ENCODE measurements around the gene HERC4. TPM values are rescaled to one million over a fixed set of nuclear protein-coding genes. Genes with fewer than 3 reads are reported as not detected.

Gene HERC4
- total and polyA plus RNA-seq, 2 donors (not counting 3 experiments of a cell fraction or from before 2014, with no cell fraction given) = 10.6 to 73.7 TPM

- dilution Hi-C loops (cut with MboI; ENCODE audit: extremely low pct_ligation_motif_present, low sequenced_read_pairs) = no loop called here
- H3K9me1 ChIP-seq (replicated peaks; ENCODE audit: control insufficient read depth, extremely low read depth, insufficient read depth, low read length) = no peaks in the 10 kb centered on the region
- no peaks in the 10 kb centered on the region for H3K4me1 ChIP-seq (ENCODE audit: control insufficient read depth, extremely low read depth, insufficient read depth, low read length)
- POLR2A ChIA-PET = no interaction called here
- no peak overlapping the region for H2AFZ ChIP-seq (ENCODE audit: low read depth, low read length)
- intact Hi-C loops (cut with micrococcal nuclease) = no loop called here
- no peak for FAIRE-seq
- no peak overlapping the region for H3K9ac ChIP-seq (replicated peaks; ENCODE audit: extremely low read depth, insufficient read depth, low read length)
- H3K79me2 ChIP-seq (ENCODE audit: control insufficient read depth, insufficient read depth, low read length) = no peaks in the 10 kb centered on the region
- no peaks in the 10 kb centered on the region for H3K9me3 ChIP-seq (replicated peaks; ENCODE audit: control insufficient read depth, insufficient read depth, low read length)
- CTCF ChIA-PET = interaction anchor here (2.0 kb wide), 1 partner anchor 20 kb away, joined by 7 read pairs; no protein-coding TSS in a partner anchor
- TF ChIP-seq GATA2 (IDR thresholded peaks at IDR 0.05; ENCODE audit: insufficient read depth, insufficient read length, low read depth, low read length) (no peak), FOS (IDR thresholded peaks at IDR 0.05; ENCODE audit: borderline replicate concordance, insufficient read depth, low read length) (no peak), MYC (IDR thresholded peaks at IDR 0.05; ENCODE audit: low read depth, low read length) (no peak), JUN (IDR thresholded peaks at IDR 0.05; ENCODE audit: borderline replicate concordance, insufficient read depth, insufficient read length, low read depth) (no peak), POLR2A (IDR thresholded peaks at IDR 0.05; ENCODE audit: low read depth, low read length) (no peak), POLR2AphosphoS5 (IDR thresholded peaks at IDR 0.05; ENCODE audit: insufficient read depth, low read depth, low read length) (no peak), EZH2 (IDR thresholded peaks at IDR 0.05; ENCODE audit: borderline replicate concordance, low read depth, low read length, severe bottlenecking) (no peak), CTCF (IDR thresholded peaks at IDR 0.05; ENCODE audit: extremely low read depth in 1 of 2, insufficient read depth in 1 of 2, low read depth in 1 of 2, low read length in 2 of 2) (no peak), MAX (IDR thresholded peaks at IDR 0.05; ENCODE audit: insufficient read depth, insufficient read length) (no peak)
- no TSS peak for BruUV-seq (replicated peaks)
- no peak overlapping the region for H3K27ac ChIP-seq (ENCODE audit: insufficient read depth, low read depth, low read length)
- H3K27me3 ChIP-seq (ENCODE audit: control insufficient read depth in 2 of 2, insufficient read depth in 2 of 2, low read length in 2 of 2) = peaks cover 0 to 2% of the 10 kb centered on the region in 2 experiments
- H3K4me2 ChIP-seq (ENCODE audit: insufficient read depth, low read length) = no peak overlapping the region
- H3K36me3 ChIP-seq (ENCODE audit: control insufficient read depth in 2 of 2, extremely low read depth in 1 of 2, insufficient read depth in 2 of 2, low read length in 2 of 2) = no peaks in the 10 kb centered on the region
- no peaks in the 10 kb centered on the region for H4K20me1 ChIP-seq (replicated peaks; ENCODE audit: control insufficient read depth, extremely low read depth, insufficient read depth, low read length)
- no peak for DNase-seq (ENCODE audit: low read depth, low spot score)
- no peak overlapping the region for H3K4me3 ChIP-seq (replicated peaks in 1 of 3; ENCODE audit: insufficient read depth in 1 of 3, low read depth in 1 of 3, low read length in 3 of 3)
These were observed 199.5 kb downstream of the HERC4 start for GRCh38 chr10:67875340-67876238.

Small RNA genes lying within 50 kb of the gene (small RNA-seq; reads per million reads assigned to genes)
- gene RN7SL220P (ENCODE audit: insufficient read depth, insufficient read length, low read depth, low replicate concordance) = not detected

Other genes starting within 250 kb of the HERC4 start
- gene DNAJC12, start 237.1 kb downstream of the HERC4 start, total RNA-seq = 1.0 and 2.4 TPM in 2 replicates
- 0.27 and 0.54 TPM in 2 replicates for gene DNAJC12, start 237.1 kb downstream of the HERC4 start, polyA plus RNA-seq
- gene SIRT1, start 190.6 kb downstream of the HERC4 start, total RNA-seq = 14.8 and 15.1 TPM in 2 replicates
- gene SIRT1, start 190.6 kb downstream of the HERC4 start, polyA plus RNA-seq = 2.5 and 3.7 TPM in 2 replicates
- not detected in 2 replicates for gene MYPN, start 34.2 kb upstream of the HERC4 start, total RNA-seq
- gene MYPN, start 34.2 kb upstream of the HERC4 start, polyA plus RNA-seq = 0.01 TPM in 1 of 2 replicates, not detected in the other
- gene ATOH7, start 156.8 kb upstream of the HERC4 start, total RNA-seq = not detected in 2 replicates
- 0.05 TPM in 1 of 2 replicates, not detected in the other for gene ATOH7, start 156.8 kb upstream of the HERC4 start, polyA plus RNA-seq

Data from endothelial cell of umbilical vein (primary cell).